GM21723 (cell line): Measurements from ENCODE around the gene PBXIP1.
"Not testable (repeated sequence)": the region's sequence is repeated elsewhere in the genome, so short reads cannot be mapped to it uniquely, and the experiment has no call there.

Experiments
- ATAC-seq: cut with Tn5 transposase; IDR thresholded peaks from one replicate; pipeline ENCODE4 v1.9.1; 2021; ENCODE audit warnings: mild to moderate bottlenecking, moderate library complexity; ENCODE audit not compliant: unreplicated experiment

PBXIP1 gene

GRCh38 chr1:154995301-154995983 lies 39.5 kb upstream of the PBXIP1 start:
- ATAC-seq: not testable (repeated sequence)

GRCh38 chr1:154994591-154994990 lies 38.7 kb upstream of the PBXIP1 start:
- ATAC-seq: no peak

GRCh38 chr1:154994269-154994587 lies 38.3 kb upstream of the PBXIP1 start:
- no peak for ATAC-seq

DNA sequence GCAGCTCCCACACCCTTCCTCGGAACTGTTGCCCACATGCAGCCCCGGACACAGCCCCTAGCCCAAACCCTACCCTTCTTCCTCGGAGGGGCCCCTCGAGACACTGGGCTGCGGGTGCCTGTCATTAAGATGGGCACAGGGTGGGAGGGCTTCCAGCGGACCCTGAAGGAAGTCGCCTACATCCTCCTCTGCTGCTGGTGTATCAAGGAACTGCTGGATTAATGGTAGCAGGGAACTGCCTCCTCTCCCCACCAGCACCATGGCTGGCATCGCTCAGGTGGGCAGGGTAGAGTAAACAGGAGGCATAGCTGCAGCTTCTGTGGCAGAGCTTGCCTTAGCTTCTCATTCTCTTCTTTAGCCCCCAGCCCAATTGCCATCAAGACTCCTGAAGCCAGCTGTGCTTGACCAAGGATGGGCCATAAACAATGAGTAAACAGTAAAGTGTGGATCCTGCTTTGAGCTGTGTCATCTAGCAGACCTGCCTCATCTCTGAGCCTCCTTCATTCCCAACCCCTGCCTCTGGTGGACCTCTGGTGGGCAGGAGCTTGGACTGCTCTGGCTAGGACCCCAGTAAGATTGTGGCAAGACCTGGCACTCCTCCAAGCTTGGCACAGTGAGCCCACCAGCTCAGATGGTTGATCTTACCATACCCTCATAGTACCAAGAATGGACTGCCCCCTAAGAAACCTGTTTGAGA lies 37.8 kb upstream of the PBXIP1 start, which contains the start of gene LENEP:
Gene LENEP (plus strand): TSS at position 15 of the 697 bp plus-strand sequence. CDS start 22 bp downstream, at position 37.
- ATAC-seq: no peak

DNA sequence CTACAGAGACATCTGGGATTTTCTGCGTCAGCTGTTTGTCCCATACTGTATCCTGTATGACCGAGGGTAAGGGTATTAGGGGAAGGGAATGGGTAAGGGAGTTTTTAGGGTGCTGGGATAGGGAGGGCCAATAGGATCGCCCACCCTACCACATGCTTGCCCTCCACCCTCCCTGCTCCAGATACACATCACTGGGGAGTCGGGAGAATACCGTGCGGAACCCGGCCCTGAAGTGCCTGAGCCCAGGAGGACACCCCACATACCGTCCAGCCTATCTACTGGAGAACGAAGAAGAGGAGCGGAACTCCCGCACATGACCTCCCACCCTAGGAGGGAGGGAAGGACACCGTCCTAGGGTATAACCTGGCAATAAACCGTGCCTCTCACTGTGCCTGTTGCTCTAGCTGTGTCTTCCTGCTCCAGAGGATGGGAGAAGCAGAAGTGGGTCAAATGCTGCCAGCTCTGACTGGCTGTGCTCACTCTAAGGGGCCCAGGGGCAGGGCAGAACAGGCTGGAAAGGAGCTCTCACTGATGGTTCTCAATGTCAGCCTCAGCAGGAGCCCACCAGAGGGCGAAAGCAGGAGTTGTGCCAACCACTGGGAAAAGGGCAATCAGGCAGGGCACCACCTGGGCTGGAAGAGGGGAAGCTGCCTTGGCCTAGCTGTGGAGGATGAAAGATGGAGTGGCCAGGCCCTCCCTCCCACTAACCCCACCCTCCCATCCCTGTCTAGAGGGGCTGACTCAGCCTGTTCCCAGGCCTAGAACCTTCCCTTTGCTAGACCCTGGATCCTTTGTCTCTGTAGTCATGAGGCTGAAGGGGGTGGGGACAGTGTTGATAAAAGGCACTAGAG lies 37.0 kb upstream of the PBXIP1 start:
- no peak for ATAC-seq

- ATAC-seq: no peak
These were observed 34.4 kb upstream of the PBXIP1 start for GRCh38 chr1:154990276-154990675.

DNA sequence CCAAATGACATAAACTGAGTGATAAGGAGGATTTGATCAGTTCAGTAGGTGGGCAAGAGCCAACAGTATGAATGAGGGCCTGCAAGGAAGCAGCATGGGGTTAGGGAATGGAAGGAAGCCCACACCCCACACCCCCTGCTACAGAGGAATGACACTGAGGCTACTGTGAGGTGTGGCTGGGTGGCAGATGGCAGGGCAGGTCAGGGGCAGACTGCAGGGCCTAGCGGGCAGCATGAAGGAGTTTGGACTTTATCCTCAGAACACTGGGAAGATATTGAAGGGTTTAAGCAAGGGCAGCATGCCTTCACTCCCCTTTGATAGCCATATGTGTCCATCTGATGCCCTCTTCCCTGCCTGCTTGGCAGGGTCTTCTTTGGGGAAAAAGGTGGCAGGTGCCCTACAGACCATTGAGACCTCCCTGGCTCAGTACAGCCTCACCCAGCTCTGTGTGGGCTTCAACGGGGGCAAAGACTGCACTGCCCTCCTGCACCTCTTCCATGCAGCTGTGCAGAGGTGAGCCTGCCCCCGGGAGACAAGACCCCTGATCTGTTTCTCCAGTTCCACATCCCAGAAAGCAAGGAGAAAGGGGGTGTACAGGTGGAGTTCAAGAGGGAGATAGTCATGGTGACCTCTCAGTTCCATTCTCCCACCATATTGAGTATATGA lies 33.4 kb upstream of the PBXIP1 start:
- no peak for ATAC-seq

GRCh38 chr1:154988058-154988954 lies 32.4 kb upstream of the PBXIP1 start:
- ATAC-seq: no peak

DNA sequence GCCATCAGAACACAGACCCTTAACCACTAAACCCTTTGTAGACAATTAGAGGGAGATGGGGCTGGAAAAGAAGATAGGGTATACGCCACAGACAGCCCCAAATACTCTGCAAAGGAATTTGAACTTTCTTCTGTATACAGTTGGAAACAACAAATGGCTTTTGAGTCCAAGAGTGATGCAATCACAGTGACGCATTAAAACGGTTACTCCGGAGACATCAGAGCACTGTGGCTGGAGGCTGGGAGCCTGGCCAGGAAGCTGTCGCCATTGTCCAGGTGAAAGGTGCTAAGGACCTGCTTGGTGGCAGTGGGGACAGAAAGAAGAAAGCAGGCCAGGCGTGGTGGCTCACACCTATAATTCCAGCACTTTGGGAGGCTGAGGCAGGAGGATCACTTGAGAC lies 31.4 kb upstream of the PBXIP1 start:
- no peak for ATAC-seq

DNA sequence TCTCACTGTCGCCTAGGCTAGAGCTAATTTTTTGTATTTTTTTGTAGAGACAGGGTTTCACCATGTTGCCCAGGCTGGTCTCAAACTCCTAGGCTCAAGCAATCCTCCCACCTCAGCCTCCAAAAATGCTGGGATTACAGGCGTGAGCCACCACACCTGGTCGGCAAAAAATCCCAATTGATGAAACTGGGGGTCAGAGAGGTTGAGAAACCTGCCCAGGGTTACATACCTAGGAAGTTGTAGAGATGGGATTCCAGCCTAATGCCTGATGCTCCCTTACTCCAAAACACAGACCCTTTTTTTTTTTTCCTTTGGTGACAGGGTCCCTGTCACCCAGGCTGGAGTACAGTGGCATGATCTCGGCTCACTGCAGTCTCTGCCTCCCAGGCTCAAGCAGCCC lies 30.8 kb upstream of the PBXIP1 start:
- not testable (repeated sequence) for ATAC-seq

DNA sequence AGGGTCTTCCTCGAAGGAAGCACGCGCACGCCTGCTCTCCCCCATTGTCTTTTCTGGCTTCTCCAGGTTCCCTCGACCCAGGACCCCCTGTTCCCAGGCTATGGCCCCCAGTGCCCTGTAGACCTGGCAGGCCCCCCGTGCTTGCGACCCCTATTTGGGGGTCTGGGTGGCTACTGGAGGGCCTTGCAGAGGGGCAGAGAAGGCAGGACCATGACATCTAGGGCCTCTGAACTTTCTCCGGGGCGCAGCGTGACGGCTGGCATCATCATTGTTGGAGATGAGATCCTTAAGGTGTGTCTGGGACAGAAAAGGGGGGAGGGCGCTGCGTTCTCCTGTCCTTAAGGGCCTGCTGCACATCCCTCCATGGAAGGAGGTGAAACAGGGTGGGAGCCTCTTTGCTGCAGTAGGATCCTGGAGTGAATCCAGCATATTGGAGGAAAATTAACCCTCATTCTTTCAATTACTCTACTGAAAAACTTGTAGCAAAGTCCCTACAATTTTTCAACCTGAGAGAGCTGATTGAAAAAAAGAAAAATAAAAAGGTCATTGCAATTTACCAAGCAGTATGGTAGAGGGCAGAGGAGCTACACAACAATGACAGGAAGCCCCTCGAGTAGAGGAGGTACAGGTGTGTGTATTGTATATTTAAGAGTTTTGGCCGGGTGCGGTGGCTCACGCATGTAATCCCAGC lies 28.0 kb upstream of the PBXIP1 start:
- no peak for ATAC-seq

- ATAC-seq: peak; percentile 97
These were observed 27.2 kb upstream of the PBXIP1 start, which contains the start of gene FLAD1 for GRCh38 chr1:154982897-154983648. TSS of gene FLAD1 (plus strand) at chr1:154983344. CDS start at chr1:154983695, 351 bp downstream.

DNA sequence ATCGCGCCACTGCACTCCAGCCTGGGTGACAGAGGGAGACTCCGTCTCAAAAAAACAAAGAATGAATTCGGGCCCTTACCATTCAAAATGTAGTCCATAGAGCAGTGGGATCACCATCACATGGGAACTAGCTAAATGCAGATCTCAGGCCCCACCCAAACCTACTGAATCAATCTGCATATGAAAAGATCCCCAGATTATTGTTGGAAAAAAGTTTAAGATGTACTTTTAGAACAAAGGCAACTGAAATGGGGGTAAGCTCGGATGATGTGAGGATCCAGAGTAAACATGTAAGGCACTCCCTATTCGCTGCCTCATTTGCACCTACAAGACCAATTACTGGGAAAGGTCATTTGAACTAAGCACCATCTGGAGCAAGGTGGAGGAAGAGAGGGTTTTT lies 26.4 kb upstream of the PBXIP1 start:
- no peak for ATAC-seq

GRCh38 chr1:154978360-154978759 lies 22.5 kb upstream of the PBXIP1 start:
- ATAC-seq: no peak

DNA sequence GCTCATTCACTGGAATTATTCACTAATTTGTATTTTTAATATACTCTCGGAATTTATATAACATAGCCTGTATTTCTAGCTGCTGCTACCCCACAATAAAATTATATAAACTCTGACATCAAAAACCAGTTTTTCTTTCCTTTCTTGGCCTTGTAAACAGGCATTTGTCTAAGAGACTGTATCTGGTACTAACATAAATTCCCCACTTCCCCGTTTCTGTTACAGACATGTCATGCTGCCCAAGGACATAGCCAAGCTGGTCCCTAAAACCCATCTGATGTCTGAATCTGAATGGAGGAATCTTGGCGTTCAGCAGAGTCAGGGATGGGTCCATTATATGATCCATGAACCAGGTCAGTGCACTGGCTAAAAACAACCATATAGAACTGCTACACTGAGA lies 21.9 kb upstream of the PBXIP1 start:
- ATAC-seq: not testable (repeated sequence)

DNA sequence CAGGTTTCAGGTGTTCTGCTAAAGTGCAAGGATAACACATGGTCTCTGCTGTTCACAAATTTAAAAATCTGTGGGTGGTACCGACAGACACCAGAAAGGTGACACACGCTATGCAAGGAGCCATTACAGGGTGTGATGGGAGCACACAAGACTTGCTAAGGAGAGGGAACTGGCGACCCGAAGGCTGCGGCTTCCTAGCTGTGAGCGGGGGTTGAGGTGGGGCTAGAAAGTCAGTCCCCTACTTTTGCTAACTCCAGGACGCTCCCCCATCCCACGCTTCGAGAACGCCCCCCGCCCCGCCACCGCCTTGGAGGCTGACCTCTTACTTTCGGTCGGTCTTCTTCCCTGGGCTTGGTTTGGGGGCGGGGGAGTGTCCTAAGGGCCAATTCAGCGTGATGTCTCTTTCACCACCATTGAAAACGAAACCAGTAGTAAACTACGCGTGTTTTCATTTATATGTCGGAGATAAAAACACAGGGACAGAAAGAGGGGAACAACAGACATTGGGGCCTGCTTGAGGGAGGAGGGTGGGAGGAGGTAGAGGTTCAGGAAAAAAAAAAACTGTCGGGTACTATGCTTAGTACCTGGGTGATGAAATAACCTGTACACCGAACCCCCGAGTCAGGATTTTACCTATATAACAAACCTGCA lies 19.6 kb upstream of the PBXIP1 start:
- no peak for ATAC-seq

DNA sequence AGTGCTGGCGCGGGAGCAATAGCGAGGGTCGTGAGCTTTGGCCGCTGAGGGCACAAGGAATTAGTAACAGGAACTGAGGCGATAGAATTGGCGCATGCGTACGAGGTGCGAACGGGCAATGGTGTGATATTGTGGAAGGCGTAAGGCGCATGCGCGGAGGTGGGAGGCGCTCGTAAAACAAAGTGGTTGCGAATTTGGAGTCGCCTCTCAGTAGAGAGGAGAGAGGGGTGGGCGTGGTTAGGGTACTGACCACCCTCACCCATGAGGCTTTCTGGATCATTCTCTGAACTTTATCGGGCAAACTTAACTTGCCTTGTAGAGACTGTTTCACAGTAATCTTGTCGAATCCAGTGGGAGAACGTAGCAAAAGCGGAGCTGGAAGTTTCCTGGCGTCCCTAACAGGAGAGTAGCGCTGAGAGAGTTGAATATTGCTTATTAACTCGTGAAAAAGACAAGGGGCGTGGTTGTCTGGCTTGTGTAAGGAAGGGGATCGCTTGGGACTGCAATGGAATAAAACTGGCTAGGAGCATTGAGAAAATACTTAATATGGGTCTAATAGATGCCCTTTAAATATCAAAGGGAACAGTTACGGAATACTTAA lies 19.0 kb upstream of the PBXIP1 start:
- peak; percentile 45 for ATAC-seq
